WERI-Rb-1 (cell line): Measurements from ENCODE around the gene PIBF1.

Experiments used
- DNase-seq: peaks from one replicate; pipeline ENCODE4 v3.0.0-alpha.2; 2020
- H3K27ac ChIP-seq: fragments of 250-450 bp; sonication (Bioruptor Pico); 2 replicates; pipeline ENCODE4 v1.5.1; 2020; ENCODE audit warnings: mild to moderate bottlenecking, moderate library complexity
- H3K27me3 ChIP-seq: fragments of 250-450 bp; sonication (Bioruptor Pico); 2 replicates; pipeline ENCODE4 v1.5.1; 2021; ENCODE audit warnings: mild to moderate bottlenecking, low read depth, moderate library complexity; ENCODE audit not compliant: insufficient read depth, severe bottlenecking
- H3K36me3 ChIP-seq: fragments of 250-450 bp; sonication (Bioruptor Pico); 2 replicates; pipeline ENCODE4 v1.5.1; 2020; ENCODE audit warnings: mild to moderate bottlenecking, moderate library complexity
- H3K4me3 ChIP-seq: 2 replicates; pipeline ENCODE4 v1.5.1; 2011; ENCODE audit warnings: low read depth, mild to moderate bottlenecking, control low read depth, low read length
- H3K9me3 ChIP-seq: fragments of 250-450 bp; sonication (Bioruptor Pico); 2 replicates; pipeline ENCODE4 v1.5.1; 2021; ENCODE audit warnings: mild to moderate bottlenecking, moderate library complexity; ENCODE audit not compliant: severe bottlenecking
- CTCF ChIP-seq: IDR thresholded peaks from 2 replicates; pipeline ENCODE4 v1.5.1; 2011; ENCODE audit warnings: low read depth, mild to moderate bottlenecking, control low read depth, inconsistent platforms, low read length

PIBF1 gene

DNA sequence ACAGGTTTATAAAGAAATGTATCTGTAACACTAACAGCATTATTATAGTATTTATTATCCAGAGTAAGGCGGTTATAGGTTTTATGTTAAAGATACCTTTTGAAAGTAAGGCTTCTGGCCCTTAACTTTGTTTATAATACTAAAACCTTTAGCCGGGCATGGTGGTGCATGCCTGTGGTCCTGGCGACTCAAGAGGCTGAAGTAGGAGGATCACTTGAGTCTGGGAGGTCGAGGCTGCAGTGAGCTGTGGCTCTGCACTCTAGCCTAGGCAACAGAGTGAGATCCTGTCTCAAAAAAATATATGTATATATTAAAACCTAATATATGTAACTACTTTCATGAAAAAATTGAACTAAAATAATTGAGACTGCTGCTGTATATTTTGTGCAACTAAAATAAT is 178.2 kb downstream of the PIBF1 start:
- no peaks in the 10 kb centered on the region for H3K27me3 ChIP-seq
- H3K36me3 ChIP-seq: no peaks in the 10 kb centered on the region
- no peak for TF ChIP-seq CTCF
- no peak overlapping the region for H3K4me3 ChIP-seq
- H3K27ac ChIP-seq: no peak overlapping the region
- no peaks in the 10 kb centered on the region for H3K9me3 ChIP-seq
- no peak for DNase-seq

DNA sequence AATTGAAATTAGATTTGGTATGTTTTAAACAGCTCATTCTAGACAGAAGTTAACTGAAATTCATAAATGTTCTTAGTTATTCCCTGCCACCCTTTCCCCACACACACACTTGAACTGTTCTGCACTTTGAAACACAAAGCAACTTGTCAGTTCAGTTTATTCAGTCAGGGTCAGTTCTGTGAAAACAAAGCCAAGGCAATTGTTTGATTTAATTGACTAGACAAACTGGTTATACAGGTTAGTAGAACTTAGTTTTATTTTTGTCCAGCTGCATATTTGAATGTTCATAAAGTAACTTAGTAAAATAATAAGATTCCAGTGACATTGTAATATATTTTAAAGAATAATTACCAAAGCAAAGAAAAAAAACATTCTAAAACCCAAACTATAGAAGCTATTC is 178.6 kb downstream of the PIBF1 start:
- H3K27me3 ChIP-seq: no peaks in the 10 kb centered on the region
- no peaks in the 10 kb centered on the region for H3K9me3 ChIP-seq
- no peak for TF ChIP-seq CTCF
- DNase-seq: no peak
- no peak overlapping the region for H3K4me3 ChIP-seq
- no peak overlapping the region for H3K27ac ChIP-seq
- no peaks in the 10 kb centered on the region for H3K36me3 ChIP-seq

GRCh38 chr13:72963762-72964161 is 181.8 kb downstream of the PIBF1 start:
- no peak for DNase-seq
- Histone ChIP-seq H3K9me3 (no peaks in the 10 kb centered on the region), H3K36me3 (no peaks in the 10 kb centered on the region), H3K27ac (no peak overlapping the region), H3K27me3 (no peaks in the 10 kb centered on the region), H3K4me3 (no peak overlapping the region)
- no peak for TF ChIP-seq CTCF

DNA sequence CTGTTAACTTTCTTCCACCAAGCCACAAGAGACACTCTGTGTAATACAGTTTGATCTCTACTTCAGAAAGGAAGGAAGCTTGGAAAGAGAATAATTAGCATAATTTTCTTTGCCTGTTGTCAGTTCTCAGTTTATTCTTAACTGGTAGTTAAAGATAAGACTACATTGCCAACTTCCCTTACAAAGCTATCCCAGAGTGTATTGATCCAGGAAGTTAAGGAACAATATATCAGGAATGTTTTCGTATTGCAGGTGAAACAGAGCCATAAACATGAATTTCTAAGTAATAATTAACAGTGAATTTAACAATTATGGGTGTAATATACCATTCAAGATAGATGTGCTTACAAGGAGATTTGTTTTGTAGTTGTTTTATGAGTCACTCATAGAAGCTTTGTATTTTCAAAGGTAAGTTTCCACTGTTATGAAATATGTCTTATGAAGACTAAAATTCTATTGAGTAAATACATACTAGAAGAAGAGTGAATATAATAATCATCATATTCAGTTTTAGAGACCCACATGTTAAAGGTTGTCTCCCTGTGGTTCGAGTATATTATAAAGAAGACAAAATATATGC is 188.5 kb downstream of the PIBF1 start:
- TF ChIP-seq CTCF: no peak
- H3K36me3 ChIP-seq: no peaks in the 10 kb centered on the region
- H3K9me3 ChIP-seq: no peaks in the 10 kb centered on the region
- no peak for DNase-seq
- no peak overlapping the region for H3K4me3 ChIP-seq
- no peak overlapping the region for H3K27ac ChIP-seq
- H3K27me3 ChIP-seq: no peaks in the 10 kb centered on the region

- no peaks in the 10 kb centered on the region for H3K9me3 ChIP-seq
- no peak overlapping the region for H3K4me3 ChIP-seq
- H3K27ac ChIP-seq: no peak overlapping the region
- TF ChIP-seq CTCF: no peak
- H3K27me3 ChIP-seq: no peaks in the 10 kb centered on the region
- no peak for DNase-seq
- no peaks in the 10 kb centered on the region for H3K36me3 ChIP-seq
Observed at GRCh38 chr13:72970956-72971355, 189.0 kb downstream of the PIBF1 start.

DNA sequence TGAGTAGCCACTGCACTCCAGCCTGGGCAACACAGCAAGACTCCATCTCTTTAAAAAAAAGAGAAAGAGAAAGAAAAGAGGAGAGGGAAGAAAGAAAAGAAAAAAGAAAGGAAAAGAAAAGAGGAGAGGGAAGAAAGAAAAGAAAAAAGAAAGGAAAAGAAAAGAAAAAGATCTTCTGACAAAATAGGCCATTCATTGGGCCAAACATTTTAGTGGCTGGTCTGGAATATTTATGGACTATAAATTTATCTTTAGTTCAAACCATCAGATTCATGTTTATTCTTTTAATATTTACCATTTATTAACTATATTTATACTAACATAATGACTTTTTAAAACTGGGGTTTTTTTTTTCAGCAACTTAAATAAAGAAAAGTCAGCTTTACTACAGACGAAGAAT is 191.3 kb downstream of the PIBF1 start:
- Histone ChIP-seq H3K27ac (no peak overlapping the region), H3K36me3 (no peaks in the 10 kb centered on the region), H3K9me3 (no peaks in the 10 kb centered on the region), H3K4me3 (no peak overlapping the region), H3K27me3 (no peaks in the 10 kb centered on the region)
- TF ChIP-seq CTCF: no peak
- DNase-seq: no peak
